ENCODE data around the gene NAV1. TPM values are rescaled to one million over a fixed set of nuclear protein-coding genes. Genes with fewer than 3 reads are reported as not detected.
"Not testable (repeated sequence)": the region's sequence is repeated elsewhere in the genome, so short reads cannot be mapped to it uniquely, and the experiment has no call there.

The NAV1 gene
- polyA plus RNA-seq, 1 donor = 21.6 TPM

GRCh38 chr1:201565024-201565730, 26.2 kb downstream of the NAV1 start:
- no peak for DNase-seq

- no peak for DNase-seq
Observed at GRCh38 chr1:201565771-201566528, 27.0 kb downstream of the NAV1 start.

GRCh38 chr1:201566529-201566823, 27.5 kb downstream of the NAV1 start:
- no peak for DNase-seq

DNA sequence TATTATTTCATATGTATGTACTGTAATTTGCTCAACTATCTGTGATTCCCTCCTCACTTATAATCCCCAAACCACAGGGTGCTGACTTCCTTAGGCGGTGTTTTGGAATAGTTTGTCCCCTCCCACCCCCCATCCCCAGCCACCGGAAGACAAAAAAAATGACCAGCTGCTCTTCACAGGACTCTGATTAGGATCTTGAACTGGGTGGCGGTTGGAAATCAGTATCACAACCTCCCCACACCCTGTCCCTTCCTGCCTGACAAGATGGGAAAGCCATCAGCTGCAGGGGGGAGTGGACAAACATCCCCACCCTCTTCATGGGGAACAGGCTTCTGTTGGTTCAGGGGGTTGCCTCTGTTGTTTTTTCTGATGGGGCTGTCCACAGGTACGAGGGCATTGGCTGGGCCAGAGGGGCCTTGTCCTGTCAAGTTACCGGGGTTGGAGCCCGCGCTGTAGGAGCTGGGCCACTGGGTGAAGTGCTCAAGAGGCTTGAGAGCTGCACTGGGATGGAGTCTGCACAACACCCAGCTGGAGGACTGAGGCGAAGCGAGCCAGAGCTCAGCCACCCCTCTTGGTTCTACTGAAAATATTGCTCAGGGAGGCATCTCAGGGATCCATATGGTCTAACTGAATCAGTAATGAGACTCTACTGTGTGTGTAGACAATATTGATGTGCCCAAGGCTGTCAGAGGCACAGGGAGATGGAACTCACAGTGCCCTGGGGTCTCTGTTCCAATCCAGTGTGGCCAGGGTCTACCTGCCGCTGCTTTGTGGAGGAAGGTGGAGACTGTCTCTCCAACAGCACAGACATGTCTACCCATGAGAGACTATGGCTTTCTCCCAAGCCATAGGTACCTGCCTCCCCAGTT, 28.2 kb downstream of the NAV1 start:
- DNase-seq = no peak

DNA sequence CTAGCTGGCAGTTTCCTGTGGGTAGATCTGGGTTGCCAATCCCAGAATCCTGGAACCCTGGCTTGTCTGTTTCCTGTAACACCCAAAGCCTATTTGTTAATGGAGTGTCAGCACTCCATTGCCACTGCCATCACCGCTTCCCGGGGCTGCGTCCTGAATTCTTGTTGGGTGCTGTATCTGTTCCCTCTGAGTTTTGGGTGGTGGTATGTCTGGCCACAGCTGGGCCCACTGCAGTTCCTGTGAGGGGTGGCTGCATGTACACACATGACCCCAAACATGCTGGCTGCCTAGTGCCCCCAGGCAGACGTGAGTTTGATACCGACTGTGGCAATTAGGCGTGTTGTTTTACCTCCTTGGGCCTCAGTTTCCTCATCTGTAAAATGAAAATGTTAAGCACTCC, 29.3 kb downstream of the NAV1 start:
- no peak for DNase-seq

GRCh38 chr1:201568859-201569294, 29.9 kb downstream of the NAV1 start:
- no peak for DNase-seq

DNA sequence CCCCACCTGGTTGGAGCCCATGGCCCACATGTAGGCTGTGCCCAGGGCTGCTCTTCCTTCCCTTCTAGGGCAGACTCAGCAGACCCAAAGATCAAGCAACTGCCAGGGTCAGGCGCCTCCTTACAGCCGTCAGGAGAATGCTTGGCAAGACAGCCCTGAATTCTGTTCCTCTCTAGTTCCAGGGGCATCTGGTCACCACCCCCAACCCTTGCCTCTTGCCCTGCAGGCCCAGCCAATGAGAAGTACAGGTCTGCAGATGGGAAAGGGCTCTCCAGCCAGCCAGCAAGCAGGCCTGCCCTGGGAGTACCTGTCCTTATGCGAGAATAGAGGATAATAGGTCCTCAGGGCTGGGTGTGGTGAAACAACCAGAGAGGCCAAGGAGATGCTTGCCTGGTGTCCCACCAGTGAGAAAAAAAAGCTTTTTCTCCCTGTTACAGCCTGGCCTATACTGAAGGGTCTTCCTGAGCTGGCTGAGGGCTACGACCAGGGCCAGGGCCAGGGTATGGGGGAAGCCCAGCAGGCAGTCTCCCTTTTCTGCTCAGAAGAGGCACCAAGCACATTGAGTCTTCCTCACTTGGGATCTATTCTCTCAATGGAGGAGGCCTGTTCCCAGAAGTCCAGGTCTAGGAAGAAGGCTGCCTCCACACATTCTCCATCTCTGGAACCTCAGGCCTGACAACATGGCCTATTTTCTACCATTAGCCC, 31.4 kb downstream of the NAV1 start:
- DNase-seq = no peak

DNA sequence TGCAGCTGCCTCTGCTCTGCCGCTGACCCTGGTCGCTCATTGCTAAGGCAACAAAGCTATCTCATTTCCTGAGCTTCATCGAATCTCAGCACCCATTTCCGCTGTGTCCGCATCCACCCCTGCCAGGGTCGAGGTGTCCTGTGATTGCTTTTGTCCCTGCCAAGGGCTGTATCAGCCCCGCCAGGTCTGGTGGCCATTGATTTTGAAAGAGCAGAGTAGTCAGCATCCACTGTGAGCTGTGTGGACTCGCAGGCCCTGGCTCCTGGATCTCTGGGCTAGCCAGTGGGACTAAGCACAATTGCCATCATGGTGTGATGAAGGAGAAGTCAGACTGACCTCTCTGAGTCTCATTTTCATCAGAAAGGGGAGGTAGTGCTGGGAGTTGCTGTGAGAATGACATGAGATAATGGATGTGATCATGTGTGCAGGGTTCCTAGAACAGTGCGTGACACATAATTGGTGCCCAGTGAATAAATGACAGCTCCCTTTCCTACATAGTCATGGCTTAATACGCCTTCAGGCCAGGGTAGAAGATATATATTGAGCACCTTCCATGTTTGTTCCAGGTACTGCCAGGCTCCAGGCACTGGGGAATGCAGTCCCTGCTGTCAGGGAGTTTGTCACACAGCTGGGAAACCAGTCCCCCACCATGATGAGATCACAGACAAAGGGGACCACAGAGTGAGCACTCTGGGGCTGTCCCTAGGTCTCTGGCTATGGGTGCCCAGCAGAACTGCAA, 32.1 kb downstream of the NAV1 start:
- DNase-seq = no peak

GRCh38 chr1:201573030-201573429, 34.1 kb downstream of the NAV1 start:
- DNase-seq = no peak

DNA sequence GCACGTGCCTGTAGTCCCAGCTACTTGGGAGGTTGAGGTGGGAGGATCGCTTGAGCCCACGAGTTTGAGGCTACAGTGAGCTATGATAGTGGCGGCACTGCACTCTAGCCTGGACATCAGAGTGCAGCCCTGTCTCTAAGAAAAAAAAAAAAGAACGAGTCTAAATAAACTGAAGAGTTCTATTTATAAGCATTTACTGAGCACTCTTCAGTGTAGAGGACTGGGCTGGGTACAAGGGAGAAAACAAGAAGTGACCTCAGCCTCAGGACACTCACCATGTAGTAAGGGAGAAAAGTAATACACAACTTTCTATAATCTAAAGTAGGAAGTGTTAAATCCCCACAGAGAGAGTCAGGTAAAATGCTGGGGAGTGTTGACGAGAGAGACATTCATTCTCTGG, 35.0 kb downstream of the NAV1 start:
- no peak for DNase-seq

GRCh38 chr1:201575912-201576311, 37.0 kb downstream of the NAV1 start:
- no peak for DNase-seq

GRCh38 chr1:201576914-201577313, 38.0 kb downstream of the NAV1 start:
- DNase-seq = no peak

DNA sequence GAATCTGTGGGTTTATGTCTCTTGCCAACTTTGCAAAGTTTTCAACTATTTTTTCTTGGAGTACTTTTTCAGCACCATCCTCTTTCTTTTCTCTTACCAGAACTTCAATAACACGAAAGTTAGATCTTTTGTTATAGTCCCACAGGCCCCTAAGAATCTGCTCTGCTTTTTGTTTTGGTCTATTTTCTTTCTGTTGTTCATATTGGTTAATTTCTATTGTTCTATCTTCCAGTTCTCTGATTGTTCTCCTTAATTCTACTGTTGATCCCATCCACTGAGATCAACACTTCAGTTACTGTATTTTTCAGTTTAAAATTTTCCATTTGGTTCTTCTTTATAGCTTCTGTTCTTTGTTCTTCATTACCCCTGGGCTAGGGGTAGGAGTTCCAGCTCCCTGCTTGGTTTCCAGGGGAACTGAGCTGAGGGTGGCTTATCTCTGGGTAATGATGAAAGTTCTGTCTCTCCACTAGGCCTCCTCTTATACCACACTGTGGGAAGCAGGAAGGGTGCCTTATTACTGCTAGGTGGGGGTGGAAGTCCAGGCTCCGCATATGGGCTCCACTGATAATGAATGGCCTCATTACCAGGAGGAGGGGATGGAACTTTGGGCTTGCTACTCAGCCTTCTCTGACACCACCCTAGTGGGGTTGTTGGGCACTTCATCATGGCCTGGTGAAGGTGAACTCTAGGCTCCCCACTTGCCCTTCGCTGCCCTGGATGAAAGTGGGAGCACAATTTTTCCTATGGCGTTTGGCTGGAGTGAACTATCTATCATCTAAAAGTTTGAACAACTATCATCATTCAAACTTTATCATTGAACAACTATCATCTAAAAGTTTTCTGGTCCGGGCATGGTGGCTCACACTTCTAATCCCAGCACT, 39.3 kb downstream of the NAV1 start:
- no peak for DNase-seq

- DNase-seq = not testable (repeated sequence)
Observed at GRCh38 chr1:201581371-201581770, 42.4 kb downstream of the NAV1 start.

DNA sequence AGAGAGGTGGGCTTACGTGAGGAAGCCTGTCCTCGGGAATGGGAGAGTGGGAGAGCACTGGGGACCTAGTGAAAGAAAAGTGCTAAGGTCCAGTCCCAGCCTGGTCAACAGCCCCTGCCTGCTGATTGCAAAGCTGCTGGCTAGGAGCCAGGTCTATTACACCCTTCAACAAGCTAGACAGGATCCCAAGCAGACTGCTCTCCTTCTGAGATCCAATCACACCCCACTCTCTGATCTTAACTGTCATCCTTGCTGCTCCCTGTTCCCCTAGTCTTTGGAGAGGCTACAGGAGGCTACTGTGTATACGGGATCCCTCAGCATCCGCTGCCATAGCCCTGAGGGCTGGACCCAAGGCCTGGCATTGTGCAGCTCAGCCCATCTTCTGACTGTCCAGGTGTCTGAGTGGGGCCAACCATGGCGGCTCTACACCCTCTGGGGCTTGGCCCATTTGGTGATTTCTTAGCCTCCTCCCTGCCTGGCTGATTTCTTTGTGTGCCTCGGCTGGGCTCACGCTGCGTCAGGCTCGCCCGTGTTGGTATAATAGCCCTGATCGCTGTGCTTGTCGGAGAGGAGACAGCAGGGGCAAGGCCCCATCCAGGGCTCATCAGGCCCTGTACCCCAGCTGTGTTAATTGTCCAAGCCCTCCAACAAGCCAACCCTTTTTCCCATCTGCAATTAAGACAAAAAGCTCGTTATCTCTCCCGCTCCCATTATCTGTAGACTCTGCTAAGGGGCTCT, 43.9 kb downstream of the NAV1 start:
- no peak for DNase-seq

- no peak for DNase-seq
Observed at GRCh38 chr1:201583663-201584062, 44.7 kb downstream of the NAV1 start.

- peak; percentile 55 for DNase-seq
Observed at GRCh38 chr1:201584471-201585092, 45.7 kb downstream of the NAV1 start.

GRCh38 chr1:201585093-201585483, 46.2 kb downstream of the NAV1 start:
- no peak for DNase-seq

DNA sequence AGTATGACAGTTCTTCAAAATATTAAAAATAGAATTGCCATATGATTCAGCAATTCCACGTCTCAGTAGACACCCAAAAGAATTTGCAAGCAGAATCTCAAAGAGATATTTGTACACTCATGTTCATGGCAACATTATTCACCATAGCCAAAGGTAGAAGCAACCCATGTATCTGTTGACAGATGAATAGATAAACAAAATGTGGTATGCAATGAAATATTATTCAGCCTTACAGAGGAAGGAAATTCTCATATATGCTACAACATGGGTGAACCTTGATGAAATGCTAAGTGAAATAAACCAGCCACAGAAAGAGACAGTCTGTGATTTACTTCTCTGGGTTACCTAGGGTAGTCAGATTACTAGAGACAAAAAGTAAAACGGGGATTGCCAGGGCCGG, 47.0 kb downstream of the NAV1 start:
- DNase-seq = no peak

Data from left kidney (tissue), 2 donors.